ENCODE results near the gene MLLT1. TPM values are rescaled to one million over a fixed set of nuclear protein-coding genes. Genes with fewer than 3 reads are reported as not detected.

MLLT1 gene
- total and polyA plus RNA-seq, 2 of the 8 experiments (the other 6 are each of a cell fraction or from before 2014, with no cell fraction given) = 18.8 to 45.1 TPM

- H3K23ac ChIP-seq (ENCODE audit: insufficient read length) = no peak overlapping the region
- no peak overlapping the region for H4K5ac ChIP-seq (ENCODE audit: insufficient read length, low read depth, low read length)
- H2BK20ac ChIP-seq (ENCODE audit: low read length) = no peak overlapping the region
- H3K27ac ChIP-seq (ENCODE audit: low read depth, low read length) = no peak overlapping the region
- no peak overlapping the region for H3K18ac ChIP-seq (ENCODE audit: extremely low read depth, low read length)
- no peak overlapping the region for H2BK5ac ChIP-seq (ENCODE audit: low read depth, low read length)
- H3K14ac ChIP-seq (ENCODE audit: insufficient read length) = no peak overlapping the region
- no peak overlapping the region for H4K8ac ChIP-seq (ENCODE audit: extremely low read depth, insufficient read depth, low read length)
- no peaks in the 10 kb centered on the region for H3K79me1 ChIP-seq (ENCODE audit: low read depth, low read length)
- no peak overlapping the region for H3K9ac ChIP-seq (replicated peaks in 1 of 4; ENCODE audit: extremely low read depth in 1 of 4, low read depth in 3 of 4, low read length in 3 of 4)
- no peaks in the 10 kb centered on the region for H3K23me2 ChIP-seq (ENCODE audit: low read depth, low read length)
- H3K4ac ChIP-seq (replicated peaks; ENCODE audit: insufficient read length, low read depth, low read length) = no peak overlapping the region
- no peak overlapping the region for H2BK12ac ChIP-seq (ENCODE audit: low read depth, low read length)
- no peak overlapping the region for H2BK120ac ChIP-seq (replicated peaks; ENCODE audit: low read depth, low read length)
- H3K56ac ChIP-seq (replicated peaks; ENCODE audit: insufficient read length, low read depth, low read length) = no peak overlapping the region
- DNase-seq (ENCODE audit: low read depth in 1 of 2, low spot score in 2 of 2) (no peak), FAIRE-seq (no peak)
- H4K91ac ChIP-seq (replicated peaks; ENCODE audit: insufficient read length, low read length) = no peak overlapping the region
- no peaks in the 10 kb centered on the region for H3K79me2 ChIP-seq (ENCODE audit: control insufficient read depth in 1 of 2, insufficient read depth in 2 of 2, low read length in 2 of 2)
- no peaks in the 10 kb centered on the region for H3K36me3 ChIP-seq (ENCODE audit: control insufficient read depth in 2 of 4, insufficient read depth in 4 of 4, low read length in 3 of 4)
- H4K20me1 ChIP-seq (replicated peaks in 1 of 2; ENCODE audit: control insufficient read depth in 1 of 2, insufficient read depth in 2 of 2, low read length in 2 of 2) = no peaks in the 10 kb centered on the region
- H2BK15ac ChIP-seq (ENCODE audit: low read length) = no peak overlapping the region
- H3K9me3 ChIP-seq (ENCODE audit: insufficient read depth in 2 of 2, low read depth in 1 of 2, low read length in 1 of 2) = peaks cover 57 to 84% of the 10 kb centered on the region in 2 experiments
- CTCF ChIA-PET (ENCODE audit: partially characterized antibody) = no interaction called here
- H3K4me2 ChIP-seq (ENCODE audit: insufficient read depth in 1 of 2, low read depth in 2 of 2, low read length in 2 of 2) = no peak overlapping the region
- H2AFZ ChIP-seq (ENCODE audit: low read length) = no peak overlapping the region
- POLR2A ChIA-PET (ENCODE audit: partially characterized antibody) = no interaction called here
- H3K4me1 ChIP-seq (replicated peaks in 1 of 4; ENCODE audit: control insufficient read depth in 3 of 4, insufficient read depth in 4 of 4, low read length in 3 of 4) = no peaks in the 10 kb centered on the region
- H2AK5ac ChIP-seq (ENCODE audit: low read depth, low read length) = no peak overlapping the region
- H3K27me3 ChIP-seq (replicated peaks in 1 of 4; ENCODE audit: control insufficient read depth in 3 of 4, extremely low read depth in 1 of 4, insufficient read depth in 3 of 4, low read length in 3 of 4) = no peaks in the 10 kb centered on the region; a peak in 1 of 7 replicates
- no peak overlapping the region for H3K4me3 ChIP-seq (ENCODE audit: extremely low read depth in 1 of 4, insufficient read depth in 2 of 4, low read depth in 3 of 4, low read length in 4 of 4)
- 71% methylated on average over 4 of the region's 4 CpGs; no CpG with 5 or more reads in 1 of the 2 experiments for WGBS, 2 experiments (ENCODE audit: extremely low coverage in 1 of 2, insufficient coverage in 1 of 2, insufficient read length in 1 of 2, insufficient replicate concordance in 2 of 2, low coverage in 1 of 2, low lambda C conversion rate in 2 of 2, missing lambda C conversion rate in 1 of 2)
- TF ChIP-seq, protein P1, sequence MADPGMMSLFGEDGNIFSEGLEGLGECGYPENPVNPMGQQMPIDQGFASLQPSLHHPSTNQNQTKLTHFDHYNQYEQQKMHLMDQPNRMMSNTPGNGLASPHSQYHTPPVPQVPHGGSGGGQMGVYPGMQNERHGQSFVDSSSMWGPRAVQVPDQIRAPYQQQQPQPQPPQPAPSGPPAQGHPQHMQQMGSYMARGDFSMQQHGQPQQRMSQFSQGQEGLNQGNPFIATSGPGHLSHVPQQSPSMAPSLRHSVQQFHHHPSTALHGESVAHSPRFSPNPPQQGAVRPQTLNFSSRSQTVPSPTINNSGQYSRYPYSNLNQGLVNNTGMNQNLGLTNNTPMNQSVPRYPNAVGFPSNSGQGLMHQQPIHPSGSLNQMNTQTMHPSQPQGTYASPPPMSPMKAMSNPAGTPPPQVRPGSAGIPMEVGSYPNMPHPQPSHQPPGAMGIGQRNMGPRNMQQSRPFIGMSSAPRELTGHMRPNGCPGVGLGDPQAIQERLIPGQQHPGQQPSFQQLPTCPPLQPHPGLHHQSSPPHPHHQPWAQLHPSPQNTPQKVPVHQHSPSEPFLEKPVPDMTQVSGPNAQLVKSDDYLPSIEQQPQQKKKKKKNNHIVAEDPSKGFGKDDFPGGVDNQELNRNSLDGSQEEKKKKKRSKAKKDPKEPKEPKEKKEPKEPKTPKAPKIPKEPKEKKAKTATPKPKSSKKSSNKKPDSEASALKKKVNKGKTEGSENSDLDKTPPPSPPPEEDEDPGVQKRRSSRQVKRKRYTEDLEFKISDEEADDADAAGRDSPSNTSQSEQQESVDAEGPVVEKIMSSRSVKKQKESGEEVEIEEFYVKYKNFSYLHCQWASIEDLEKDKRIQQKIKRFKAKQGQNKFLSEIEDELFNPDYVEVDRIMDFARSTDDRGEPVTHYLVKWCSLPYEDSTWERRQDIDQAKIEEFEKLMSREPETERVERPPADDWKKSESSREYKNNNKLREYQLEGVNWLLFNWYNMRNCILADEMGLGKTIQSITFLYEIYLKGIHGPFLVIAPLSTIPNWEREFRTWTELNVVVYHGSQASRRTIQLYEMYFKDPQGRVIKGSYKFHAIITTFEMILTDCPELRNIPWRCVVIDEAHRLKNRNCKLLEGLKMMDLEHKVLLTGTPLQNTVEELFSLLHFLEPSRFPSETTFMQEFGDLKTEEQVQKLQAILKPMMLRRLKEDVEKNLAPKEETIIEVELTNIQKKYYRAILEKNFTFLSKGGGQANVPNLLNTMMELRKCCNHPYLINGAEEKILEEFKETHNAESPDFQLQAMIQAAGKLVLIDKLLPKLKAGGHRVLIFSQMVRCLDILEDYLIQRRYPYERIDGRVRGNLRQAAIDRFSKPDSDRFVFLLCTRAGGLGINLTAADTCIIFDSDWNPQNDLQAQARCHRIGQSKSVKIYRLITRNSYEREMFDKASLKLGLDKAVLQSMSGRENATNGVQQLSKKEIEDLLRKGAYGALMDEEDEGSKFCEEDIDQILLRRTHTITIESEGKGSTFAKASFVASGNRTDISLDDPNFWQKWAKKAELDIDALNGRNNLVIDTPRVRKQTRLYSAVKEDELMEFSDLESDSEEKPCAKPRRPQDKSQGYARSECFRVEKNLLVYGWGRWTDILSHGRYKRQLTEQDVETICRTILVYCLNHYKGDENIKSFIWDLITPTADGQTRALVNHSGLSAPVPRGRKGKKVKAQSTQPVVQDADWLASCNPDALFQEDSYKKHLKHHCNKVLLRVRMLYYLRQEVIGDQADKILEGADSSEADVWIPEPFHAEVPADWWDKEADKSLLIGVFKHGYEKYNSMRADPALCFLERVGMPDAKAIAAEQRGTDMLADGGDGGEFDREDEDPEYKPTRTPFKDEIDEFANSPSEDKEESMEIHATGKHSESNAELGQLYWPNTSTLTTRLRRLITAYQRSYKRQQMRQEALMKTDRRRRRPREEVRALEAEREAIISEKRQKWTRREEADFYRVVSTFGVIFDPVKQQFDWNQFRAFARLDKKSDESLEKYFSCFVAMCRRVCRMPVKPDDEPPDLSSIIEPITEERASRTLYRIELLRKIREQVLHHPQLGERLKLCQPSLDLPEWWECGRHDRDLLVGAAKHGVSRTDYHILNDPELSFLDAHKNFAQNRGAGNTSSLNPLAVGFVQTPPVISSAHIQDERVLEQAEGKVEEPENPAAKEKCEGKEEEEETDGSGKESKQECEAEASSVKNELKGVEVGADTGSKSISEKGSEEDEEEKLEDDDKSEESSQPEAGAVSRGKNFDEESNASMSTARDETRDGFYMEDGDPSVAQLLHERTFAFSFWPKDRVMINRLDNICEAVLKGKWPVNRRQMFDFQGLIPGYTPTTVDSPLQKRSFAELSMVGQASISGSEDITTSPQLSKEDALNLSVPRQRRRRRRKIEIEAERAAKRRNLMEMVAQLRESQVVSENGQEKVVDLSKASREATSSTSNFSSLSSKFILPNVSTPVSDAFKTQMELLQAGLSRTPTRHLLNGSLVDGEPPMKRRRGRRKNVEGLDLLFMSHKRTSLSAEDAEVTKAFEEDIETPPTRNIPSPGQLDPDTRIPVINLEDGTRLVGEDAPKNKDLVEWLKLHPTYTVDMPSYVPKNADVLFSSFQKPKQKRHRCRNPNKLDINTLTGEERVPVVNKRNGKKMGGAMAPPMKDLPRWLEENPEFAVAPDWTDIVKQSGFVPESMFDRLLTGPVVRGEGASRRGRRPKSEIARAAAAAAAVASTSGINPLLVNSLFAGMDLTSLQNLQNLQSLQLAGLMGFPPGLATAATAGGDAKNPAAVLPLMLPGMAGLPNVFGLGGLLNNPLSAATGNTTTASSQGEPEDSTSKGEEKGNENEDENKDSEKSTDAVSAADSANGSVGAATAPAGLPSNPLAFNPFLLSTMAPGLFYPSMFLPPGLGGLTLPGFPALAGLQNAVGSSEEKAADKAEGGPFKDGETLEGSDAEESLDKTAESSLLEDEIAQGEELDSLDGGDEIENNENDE (IDR thresholded peaks at IDR 0.05; ENCODE audit: insufficient replicate concordance, low read length) = no peak
Measured at GRCh38 chr19:6292006-6292405, 12.2 kb upstream of the MLLT1 start.
